Superior temporal gyrus (tissue), 1 donor: ENCODE data around the gene FZD8.

Experiments used
- DNase-seq: peaks from one replicate; pipeline ENCODE4 v3.0.0-alpha.2; 2016; ENCODE audit errors: extremely low spot score

The FZD8 gene

GRCh38 chr10:35640951-35641675, 983 bp downstream of the FZD8 start:
- DNase-seq: peak; percentile 37

GRCh38 chr10:35640474-35640873, 1.6 kb downstream of the FZD8 start:
- DNase-seq: peak; percentile 49

- DNase-seq: no peak
These were observed 2.2 kb downstream of the FZD8 start for GRCh38 chr10:35639728-35640401.

GRCh38 chr10:35639021-35639727, 2.9 kb downstream of the FZD8 start:
- DNase-seq: no peak

- DNase-seq: peak; percentile 22
These were observed 4.0 kb downstream of the FZD8 start for GRCh38 chr10:35638101-35638500.

GRCh38 chr10:35637462-35637861, 4.6 kb downstream of the FZD8 start:
- peak; percentile 22 for DNase-seq

GRCh38 chr10:35636956-35637355, 5.1 kb downstream of the FZD8 start:
- DNase-seq: no peak

GRCh38 chr10:35635576-35635975, 6.5 kb downstream of the FZD8 start:
- peak; percentile 94 for DNase-seq

- no peak for DNase-seq
These were observed 8.8 kb downstream of the FZD8 start for GRCh38 chr10:35633006-35633980.

GRCh38 chr10:35632027-35632426, 10.1 kb downstream of the FZD8 start:
- no peak for DNase-seq

- no peak for DNase-seq
These were observed 10.7 kb downstream of the FZD8 start for GRCh38 chr10:35631404-35631803.

- DNase-seq: no peak
These were observed 15.1 kb downstream of the FZD8 start for GRCh38 chr10:35626971-35627507.

GRCh38 chr10:35614312-35614711, 27.8 kb downstream of the FZD8 start:
- no peak for DNase-seq

- DNase-seq: peak; percentile 18
These were observed 28.4 kb downstream of the FZD8 start for GRCh38 chr10:35613597-35614226.

- DNase-seq: no peak
These were observed 29.0 kb downstream of the FZD8 start for GRCh38 chr10:35613107-35613440.

GRCh38 chr10:35612385-35613106, 29.6 kb downstream of the FZD8 start:
- no peak for DNase-seq

- no peak for DNase-seq
These were observed 30.3 kb downstream of the FZD8 start for GRCh38 chr10:35611750-35612149.

- no peak for DNase-seq
These were observed 33.8 kb downstream of the FZD8 start for GRCh38 chr10:35608328-35608672.

- DNase-seq: no peak
These were observed 34.4 kb downstream of the FZD8 start for GRCh38 chr10:35607475-35608327.
